SK-N-MC (cell line): ENCODE results near the gene OR51V1.

Experiments used
- EZH2 ChIP-seq: fragments of 200-600 bp; sonication (generic); IDR thresholded peaks from one replicate; pipeline ENCODE4 v1.6.1; 2017; ENCODE audit warnings: antibody characterized with exemption
- POLR2AphosphoS5 ChIP-seq: IDR thresholded peaks from 2 replicates; pipeline ENCODE4 v1.6.1; 2012; ENCODE audit warnings: mild to moderate bottlenecking, low read depth, low read length, borderline replicate concordance

- TF ChIP-seq POLR2AphosphoS5, result no peak
- TF ChIP-seq EZH2, result no peak
Measured at GRCh38 chr11:5231111-5231510, 30.6 kb upstream of the OR51V1 start.
